Gastroesophageal sphincter (tissue), 3 donors: Measurements from ENCODE around the gene IL7R.

Source experiments
- POLR2A ChIP-seq, 2 donors: fragments of 450-650 bp; IDR thresholded peaks; one replicate each; pipeline ENCODE4 v1.6.1; 2017; ENCODE audit warnings: antibody characterized with exemption in 2 of 2, mild to moderate bottlenecking in 2 of 2, moderate library complexity in 1 of 2
- TF ChIP-seq, protein P1 (sequence below), 4 experiments: fragments of 200-600 bp in 2 of 4; fragments of 450-650 bp in 2 of 4; sonication (generic) in 1 of 4; IDR thresholded peaks; one replicate each; pipeline ENCODE4 v1.5.1; 2017 to 2019; ENCODE audit warnings: antibody characterized with exemption in 4 of 4, mild to moderate bottlenecking in 2 of 4, moderate library complexity in 2 of 4

- TF ChIP-seq, protein P1, sequence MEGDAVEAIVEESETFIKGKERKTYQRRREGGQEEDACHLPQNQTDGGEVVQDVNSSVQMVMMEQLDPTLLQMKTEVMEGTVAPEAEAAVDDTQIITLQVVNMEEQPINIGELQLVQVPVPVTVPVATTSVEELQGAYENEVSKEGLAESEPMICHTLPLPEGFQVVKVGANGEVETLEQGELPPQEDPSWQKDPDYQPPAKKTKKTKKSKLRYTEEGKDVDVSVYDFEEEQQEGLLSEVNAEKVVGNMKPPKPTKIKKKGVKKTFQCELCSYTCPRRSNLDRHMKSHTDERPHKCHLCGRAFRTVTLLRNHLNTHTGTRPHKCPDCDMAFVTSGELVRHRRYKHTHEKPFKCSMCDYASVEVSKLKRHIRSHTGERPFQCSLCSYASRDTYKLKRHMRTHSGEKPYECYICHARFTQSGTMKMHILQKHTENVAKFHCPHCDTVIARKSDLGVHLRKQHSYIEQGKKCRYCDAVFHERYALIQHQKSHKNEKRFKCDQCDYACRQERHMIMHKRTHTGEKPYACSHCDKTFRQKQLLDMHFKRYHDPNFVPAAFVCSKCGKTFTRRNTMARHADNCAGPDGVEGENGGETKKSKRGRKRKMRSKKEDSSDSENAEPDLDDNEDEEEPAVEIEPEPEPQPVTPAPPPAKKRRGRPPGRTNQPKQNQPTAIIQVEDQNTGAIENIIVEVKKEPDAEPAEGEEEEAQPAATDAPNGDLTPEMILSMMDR (IDR thresholded peaks at IDR 0.05) = no peak
- TF ChIP-seq POLR2A (IDR thresholded peaks at IDR 0.05) = no peak
These were observed 4.5 kb upstream of the IL7R start for GRCh38 chr5:35852084-35852734.
